HG02642 (cell line): ENCODE data around the gene NTNG1.

ENCODE experiments used
- ATAC-seq: cut with Tn5 transposase; IDR thresholded peaks from one replicate; pipeline ENCODE4 v1.9.1; 2021; ENCODE audit warnings: mild to moderate bottlenecking; ENCODE audit not compliant: unreplicated experiment, poor library complexity

Gene NTNG1

GRCh38 chr1:107251839-107252238 lies 111.0 kb downstream of the NTNG1 start:
- ATAC-seq, result no peak

DNA sequence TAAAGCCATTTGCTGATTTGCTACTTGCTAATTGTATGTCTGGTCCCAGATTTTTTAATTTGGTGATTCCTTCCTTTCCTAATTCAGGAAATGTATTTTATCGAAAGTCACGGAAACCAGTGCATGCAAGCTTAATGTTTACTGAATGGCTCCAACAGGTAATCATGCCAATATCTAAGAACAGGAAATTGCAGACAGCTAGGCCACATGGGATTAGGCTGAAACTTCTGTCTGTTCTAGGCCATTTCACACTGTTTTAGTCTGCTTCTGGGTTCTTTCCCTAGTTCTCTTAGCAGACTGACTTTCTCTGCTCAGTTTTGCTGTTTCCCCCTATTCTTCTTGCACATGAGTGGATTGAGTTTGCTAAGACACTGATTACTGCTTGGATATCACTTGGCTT lies 111.4 kb downstream of the NTNG1 start:
- ATAC-seq, result peak; percentile 37

- no peak for ATAC-seq
Observed at GRCh38 chr1:107254306-107254705, 113.5 kb downstream of the NTNG1 start.

DNA sequence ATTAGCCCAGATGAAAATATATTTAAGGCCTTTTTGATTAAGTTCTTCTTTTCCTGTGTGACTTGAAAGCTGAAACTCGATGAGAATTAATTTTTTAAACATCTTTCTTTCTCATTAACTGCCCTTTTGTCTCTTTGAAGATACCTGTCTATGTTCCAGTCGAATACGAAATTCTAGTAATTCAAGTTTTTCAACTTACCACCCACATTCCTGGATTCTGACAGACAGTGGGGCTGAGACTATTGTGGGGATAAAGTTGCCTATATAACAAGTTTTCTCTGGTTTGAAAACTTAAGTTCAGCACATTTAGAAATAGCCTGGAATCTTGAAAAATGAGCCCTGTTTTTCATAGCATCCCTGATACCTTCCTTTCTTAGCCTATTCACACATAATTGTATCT lies 114.6 kb downstream of the NTNG1 start:
- ATAC-seq, result no peak

DNA sequence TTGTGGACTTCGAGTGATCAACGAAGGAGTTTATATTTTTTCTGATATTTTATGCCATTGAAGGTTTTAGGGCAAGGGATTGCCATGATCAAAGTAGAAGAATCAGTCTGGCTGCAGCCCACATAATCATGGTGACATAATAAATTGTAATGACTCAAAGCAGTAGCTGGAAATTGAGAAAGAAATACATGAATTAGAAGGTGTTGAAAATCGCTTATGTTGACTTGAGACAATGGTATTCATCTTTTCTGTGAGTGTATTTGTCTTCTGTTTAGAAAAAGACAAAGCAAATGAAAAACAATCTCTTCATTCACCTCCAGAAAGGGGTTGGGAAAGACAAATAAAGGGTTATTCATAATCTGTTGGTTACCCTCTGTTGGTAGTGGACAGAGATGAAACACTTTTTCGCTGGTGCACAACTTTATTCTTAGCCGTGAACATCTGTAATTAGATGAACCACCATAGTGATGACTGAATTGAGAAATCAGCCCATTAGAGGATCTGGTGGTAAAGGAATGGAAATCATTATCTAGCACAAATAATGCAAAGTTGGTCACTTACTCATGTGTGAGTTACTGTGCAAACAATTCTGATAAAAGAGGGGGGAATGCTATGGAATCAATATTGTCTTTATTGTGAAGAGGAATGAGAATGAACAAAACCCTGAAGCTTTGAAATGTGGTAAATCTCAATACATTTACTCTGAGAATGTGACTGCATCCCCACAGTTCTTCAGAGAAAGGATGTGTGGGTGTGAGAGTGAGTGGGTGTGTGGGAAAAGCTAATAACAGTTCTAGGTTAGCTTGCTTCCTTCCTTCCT lies 121.8 kb downstream of the NTNG1 start:
- ATAC-seq, result no peak

DNA sequence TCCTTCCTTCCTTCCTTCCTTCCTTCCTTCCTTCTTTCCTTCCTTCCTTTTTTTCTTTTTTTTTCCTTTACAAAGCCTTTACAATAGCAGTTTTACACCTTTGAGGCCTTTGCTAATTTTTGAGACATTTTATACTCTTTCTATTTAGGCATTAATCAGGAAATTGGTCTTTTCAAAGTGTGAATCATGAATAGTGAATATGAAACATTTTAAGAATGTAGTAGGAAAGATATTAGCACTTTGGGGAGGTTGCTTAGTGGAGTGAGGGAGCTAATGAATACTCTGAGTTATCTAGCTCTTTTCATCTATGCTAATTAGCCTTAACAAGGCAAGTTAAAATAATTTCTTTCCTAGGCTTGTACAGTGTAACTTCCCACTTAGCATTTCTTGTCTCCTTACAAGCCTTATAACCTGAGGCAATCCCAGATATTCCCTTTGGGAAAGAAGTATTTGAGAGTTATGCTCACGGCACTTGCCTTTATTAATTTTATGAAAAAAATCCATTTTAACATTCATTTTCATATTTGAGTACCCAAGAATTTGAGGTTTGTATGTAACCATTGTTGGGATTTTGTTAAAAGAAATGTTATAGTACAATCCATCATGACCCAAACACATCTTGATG lies 122.6 kb downstream of the NTNG1 start:
- no peak for ATAC-seq

GRCh38 chr1:107264007-107264406 lies 123.2 kb downstream of the NTNG1 start:
- no peak for ATAC-seq

- no peak for ATAC-seq
Observed at GRCh38 chr1:107264561-107264960, 123.7 kb downstream of the NTNG1 start.

DNA sequence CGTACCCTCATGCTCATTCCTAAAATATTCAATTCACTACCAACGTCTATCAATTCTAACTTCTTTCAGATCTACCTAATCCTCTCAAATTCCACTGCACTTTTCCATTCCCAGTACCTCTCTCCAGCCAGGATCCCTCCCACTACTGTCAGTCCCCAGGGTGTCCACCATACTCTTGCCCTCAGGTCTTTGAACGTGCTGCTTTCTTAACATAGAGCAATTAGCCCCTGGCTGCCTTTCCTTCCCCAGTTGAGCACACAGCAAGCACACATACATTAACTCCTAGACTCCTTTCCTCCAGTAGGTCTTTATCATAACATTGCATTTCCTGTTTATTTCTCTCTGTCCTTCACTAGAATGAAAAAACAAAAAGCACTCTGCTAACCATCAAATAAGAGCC lies 126.7 kb downstream of the NTNG1 start:
- ATAC-seq, result no peak

- ATAC-seq, result no peak
Observed at GRCh38 chr1:107272321-107272720, 131.5 kb downstream of the NTNG1 start.

DNA sequence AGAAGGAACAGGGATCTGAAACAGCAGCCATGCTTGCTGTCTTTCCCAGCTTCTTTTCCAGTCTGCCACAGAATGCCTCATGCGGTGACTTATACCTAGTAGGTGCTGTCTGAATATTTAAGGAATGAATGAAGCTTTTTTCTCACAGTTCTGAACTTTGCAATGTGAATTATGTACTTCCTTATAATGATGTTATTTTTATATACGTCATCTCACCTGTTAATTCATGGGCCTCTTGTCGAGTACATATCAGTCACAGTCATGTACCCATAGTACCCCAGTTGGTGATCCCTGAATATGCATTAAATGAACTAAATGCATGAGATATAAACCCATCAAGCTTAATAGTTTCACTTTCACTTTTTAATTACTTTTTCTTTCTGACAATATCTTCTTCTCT lies 132.7 kb downstream of the NTNG1 start:
- no peak for ATAC-seq

- no peak for ATAC-seq
Observed at GRCh38 chr1:107274227-107274626, 133.4 kb downstream of the NTNG1 start.

GRCh38 chr1:107276247-107276646 lies 135.4 kb downstream of the NTNG1 start:
- ATAC-seq, result no peak

DNA sequence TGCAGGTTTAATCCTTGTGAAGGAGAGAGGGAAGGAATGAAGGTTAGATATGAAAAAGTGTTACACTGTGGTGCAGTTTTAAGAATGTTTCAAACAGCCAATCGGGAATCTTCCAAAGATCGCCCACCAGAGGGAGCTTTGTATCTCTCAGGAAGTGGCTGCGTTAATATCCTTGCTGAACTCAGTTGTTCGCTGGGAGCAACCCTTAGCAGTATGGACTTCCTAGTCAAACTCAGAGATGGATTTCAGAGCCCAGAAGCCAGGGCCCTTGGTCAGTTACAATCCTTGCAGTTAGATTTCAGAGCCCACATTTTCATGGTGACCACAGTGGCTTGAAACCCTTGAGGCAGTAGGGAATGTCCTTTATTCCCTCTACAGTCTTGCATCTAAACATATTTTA lies 136.2 kb downstream of the NTNG1 start:
- no peak for ATAC-seq

GRCh38 chr1:107286125-107286524 lies 145.3 kb downstream of the NTNG1 start:
- no peak for ATAC-seq

DNA sequence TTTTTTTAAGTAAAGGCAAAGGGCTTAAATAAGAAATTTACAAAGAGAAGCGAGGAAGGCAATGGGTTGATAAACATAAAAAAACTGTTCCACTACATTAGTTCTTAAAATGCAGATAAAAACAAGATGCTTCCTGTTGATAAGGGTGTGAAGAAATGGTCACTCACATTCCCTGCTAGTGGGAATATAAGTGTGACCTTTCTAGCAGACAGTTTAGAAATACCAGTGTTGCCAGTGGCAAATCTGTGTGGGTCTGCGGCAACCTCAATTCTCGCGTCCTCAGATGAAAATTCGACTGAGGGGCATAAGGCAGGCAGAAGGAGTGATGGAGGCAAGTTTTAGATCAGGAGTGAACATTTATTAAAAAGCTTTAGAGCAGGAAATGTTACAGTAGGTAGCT lies 151.1 kb downstream of the NTNG1 start:
- ATAC-seq, result no peak

- ATAC-seq, result no peak
Observed at GRCh38 chr1:107293901-107294613, 153.2 kb downstream of the NTNG1 start.

DNA sequence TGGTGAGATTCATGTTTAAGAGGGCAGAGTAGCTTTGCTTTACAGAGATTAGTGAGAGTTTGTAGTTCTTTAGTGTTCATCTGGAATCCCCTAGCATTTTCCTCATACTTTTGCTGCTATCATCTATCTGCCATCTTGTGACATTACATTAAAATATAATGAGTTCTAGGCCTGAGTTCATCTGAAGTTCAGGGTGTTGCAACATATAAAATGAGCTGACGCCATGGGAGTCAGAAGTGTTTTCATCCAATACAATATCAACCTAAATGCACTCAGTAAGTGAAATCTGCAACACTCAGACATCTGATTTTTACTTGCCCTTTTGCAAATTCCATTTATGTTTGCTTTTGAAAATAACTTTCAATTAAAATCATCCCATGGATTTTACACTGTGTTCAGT lies 153.8 kb downstream of the NTNG1 start:
- no peak for ATAC-seq

GRCh38 chr1:107297681-107298080 lies 156.8 kb downstream of the NTNG1 start:
- no peak for ATAC-seq

DNA sequence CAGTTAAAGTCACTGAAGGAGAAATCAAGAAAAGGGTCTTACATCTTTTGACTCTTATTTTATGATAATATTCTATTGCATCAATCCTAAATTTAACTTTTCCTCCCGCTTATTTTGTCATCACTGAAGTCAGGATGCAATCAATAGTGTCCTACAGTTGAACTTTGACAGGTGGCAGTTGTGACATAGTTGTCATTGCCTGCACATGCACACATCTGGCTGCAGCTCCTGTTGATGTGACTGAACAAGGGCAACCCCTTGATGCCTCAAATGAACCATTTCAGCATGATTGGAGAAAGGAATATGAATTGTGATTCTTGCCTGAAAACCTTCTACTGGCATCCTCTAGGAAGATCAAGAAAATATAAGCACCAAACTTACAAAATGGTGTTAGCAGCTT lies 157.7 kb downstream of the NTNG1 start:
- no peak for ATAC-seq

GRCh38 chr1:107299521-107299920 lies 158.7 kb downstream of the NTNG1 start:
- no peak for ATAC-seq
